WI38 (cell line): ENCODE results near the gene ZNF710.

ENCODE experiments used
- H3K4me3 ChIP-seq: 2 replicates; pipeline ENCODE4 v1.5.1; 2011; ENCODE audit warnings: low read depth, mild to moderate bottlenecking, control low read depth, low read length
- CTCF ChIP-seq: IDR thresholded peaks from 2 replicates; pipeline ENCODE4 v1.5.1; 2012; ENCODE audit warnings: low read depth, mild to moderate bottlenecking, control low read depth, low read length

Gene ZNF710

GRCh38 chr15:90095521-90095959 lies 94.4 kb downstream of the ZNF710 start:
- TF ChIP-seq CTCF, result no peak
- no peak overlapping the region for H3K4me3 ChIP-seq

- TF ChIP-seq CTCF, result no peak
- H3K4me3 ChIP-seq, result no peak overlapping the region
These were observed 96.4 kb downstream of the ZNF710 start for GRCh38 chr15:90097475-90097874.

- no peak for TF ChIP-seq CTCF
- no peak overlapping the region for H3K4me3 ChIP-seq
These were observed 98.1 kb downstream of the ZNF710 start for GRCh38 chr15:90099072-90099867.

- H3K4me3 ChIP-seq, result no peak overlapping the region
These were observed 99.0 kb downstream of the ZNF710 start for GRCh38 chr15:90099868-90100831.

GRCh38 chr15:90101130-90101968 lies 100.2 kb downstream of the ZNF710 start:
- TF ChIP-seq CTCF, result no peak
- peak overlapping the region; percentile 71 for H3K4me3 ChIP-seq

More at GRCh38 chr15:90099868-90100831, 99.0 kb downstream of the ZNF710 start:
- TF ChIP-seq CTCF, result no peak

- TF ChIP-seq CTCF, result no peak
- H3K4me3 ChIP-seq, result peak within 1 kb of the TSS; percentile 71
These were observed 101.1 kb downstream of the ZNF710 start, which contains the start of gene IDH2 for GRCh38 chr15:90101969-90102890. Gene IDH2, minus strand, starts transcription at chr15:90102468. Its CDS starts 78 bp downstream, at chr15:90102390.
